Neuronal stem cell (in vitro differentiated cells): ENCODE measurements around the gene HARS2.

ENCODE experiments used
- DNase-seq: peaks from one replicate; pipeline ENCODE4 v3.0.0-alpha.2; 2013; ENCODE audit warnings: low spot score
- H2AFZ ChIP-seq: one replicate; pipeline ENCODE4 v1.6.1; 2013; ENCODE audit warnings: mild to moderate bottlenecking, low read length, inconsistent platforms
- H2AK5ac ChIP-seq: 2 replicates; pipeline ENCODE4 v1.6.1; 2013; ENCODE audit warnings: low read depth, mild to moderate bottlenecking, inconsistent platforms, low read length, moderate library complexity, mixed read lengths
- H2BK120ac ChIP-seq: 2 replicates; pipeline ENCODE4 v1.6.1; 2013; ENCODE audit warnings: low read depth, mild to moderate bottlenecking, inconsistent platforms, low read length, moderate library complexity, mixed read lengths
- H2BK12ac ChIP-seq: one replicate; pipeline ENCODE4 v1.6.1; 2013; ENCODE audit warnings: low read length, inconsistent platforms
- H2BK15ac ChIP-seq: 2 replicates; pipeline ENCODE4 v1.6.1; 2013; ENCODE audit warnings: mild to moderate bottlenecking, low read length, inconsistent platforms, mixed read lengths
- H2BK5ac ChIP-seq: one replicate; pipeline ENCODE4 v1.6.1; 2013; ENCODE audit warnings: inconsistent platforms, mild to moderate bottlenecking, low read length, moderate library complexity
- H3K14ac ChIP-seq: one replicate; pipeline ENCODE4 v1.6.1; 2013; ENCODE audit warnings: low read length, inconsistent platforms
- H3K18ac ChIP-seq: 2 replicates; pipeline ENCODE4 v1.6.1; 2013; ENCODE audit warnings: low read length, inconsistent platforms
- H3K23ac ChIP-seq: 2 replicates; pipeline ENCODE4 v1.6.1; 2013; ENCODE audit warnings: low read depth, mild to moderate bottlenecking, mixed read lengths, low read length, inconsistent platforms; ENCODE audit not compliant: poor library complexity
- H3K27ac ChIP-seq: replicated peaks from 3 replicates; pipeline ENCODE4 v1.5.1; 2013; ENCODE audit warnings: low read length, inconsistent platforms
- H3K27me3 ChIP-seq, 3 experiments: 2 replicates each; pipeline ENCODE4 v1.6.1; 2013; ENCODE audit warnings: low read length in 3 of 3, mild to moderate bottlenecking in 2 of 3, inconsistent platforms in 1 of 3, low read depth in 1 of 3, mixed read lengths in 1 of 3, moderate library complexity in 1 of 3; ENCODE audit not compliant: control insufficient read depth in 3 of 3, insufficient read depth in 3 of 3
- H3K36me3 ChIP-seq, 2 donors: replicated peaks in 1 of 2; 2 replicates each; pipeline ENCODE4 v1.6.1; 2013; ENCODE audit warnings: low read length in 2 of 2; ENCODE audit not compliant: control insufficient read depth in 2 of 2, insufficient read depth in 2 of 2
- H3K4ac ChIP-seq: 2 replicates; pipeline ENCODE4 v1.6.1; 2013; ENCODE audit warnings: inconsistent platforms, mild to moderate bottlenecking, low read length, moderate library complexity
- H3K4me1 ChIP-seq, 2 donors: 1 replicate in 1 of 2; 2 replicates in 1 of 2; pipeline ENCODE4 v1.6.1; 2013; ENCODE audit warnings: low read length in 2 of 2, low read depth in 1 of 2; ENCODE audit not compliant: control insufficient read depth in 2 of 2, insufficient read depth in 1 of 2
- H3K4me2 ChIP-seq: one replicate; pipeline ENCODE4 v1.6.1; 2013; ENCODE audit warnings: mild to moderate bottlenecking, low read length, inconsistent platforms; ENCODE audit not compliant: insufficient read depth, poor library complexity, severe bottlenecking
- H3K4me3 ChIP-seq, 2 donors: 2 replicates each; pipeline ENCODE4 v1.5.1; 2013; ENCODE audit warnings: low read length in 2 of 2, mild to moderate bottlenecking in 2 of 2, inconsistent platforms in 1 of 2, moderate library complexity in 1 of 2
- H3K79me1 ChIP-seq: one replicate; pipeline ENCODE4 v1.6.1; 2013; ENCODE audit warnings: low read depth, mild to moderate bottlenecking, inconsistent platforms, low read length, moderate library complexity
- H3K9ac ChIP-seq: one replicate; pipeline ENCODE4 v1.6.1; 2013; ENCODE audit warnings: mild to moderate bottlenecking, low read depth, low read length, inconsistent platforms; ENCODE audit not compliant: poor library complexity
- H3K9me3 ChIP-seq, 2 donors: replicated peaks in 1 of 2; 2 replicates each; pipeline versions ENCODE3 to v1.6.1; 2013; ENCODE audit warnings: low read length in 2 of 2, mild to moderate bottlenecking in 2 of 2, inconsistent platforms in 1 of 2, low read depth in 1 of 2, mixed read lengths in 1 of 2, moderate library complexity in 1 of 2; ENCODE audit not compliant: control insufficient read depth in 2 of 2, insufficient read depth in 1 of 2
- H4K8ac ChIP-seq: one replicate; pipeline ENCODE4 v1.6.1; 2013; ENCODE audit warnings: low read depth, mild to moderate bottlenecking, inconsistent platforms, low read length, moderate library complexity
- H4K91ac ChIP-seq: one replicate; pipeline ENCODE4 v1.6.1; 2013; ENCODE audit warnings: low read length, low read depth, mild to moderate bottlenecking, inconsistent platforms; ENCODE audit not compliant: poor library complexity
- WGBS, 2 donors: extraction: QIAGEN DNeasy Blood & Tissue Kit; methylation state at CpG; one replicate each; pipeline ENCODE4 v1.1.7; 2013; ENCODE audit warnings: missing lambda C conversion rate in 2 of 2, mixed read lengths in 1 of 2; ENCODE audit not compliant: insufficient read length in 2 of 2, insufficient replicate concordance in 1 of 2; ENCODE audit errors: extremely low coverage in 2 of 2; 5-methylcytosine and 5-hydroxymethylcytosine counted together

HARS2 gene

DNA sequence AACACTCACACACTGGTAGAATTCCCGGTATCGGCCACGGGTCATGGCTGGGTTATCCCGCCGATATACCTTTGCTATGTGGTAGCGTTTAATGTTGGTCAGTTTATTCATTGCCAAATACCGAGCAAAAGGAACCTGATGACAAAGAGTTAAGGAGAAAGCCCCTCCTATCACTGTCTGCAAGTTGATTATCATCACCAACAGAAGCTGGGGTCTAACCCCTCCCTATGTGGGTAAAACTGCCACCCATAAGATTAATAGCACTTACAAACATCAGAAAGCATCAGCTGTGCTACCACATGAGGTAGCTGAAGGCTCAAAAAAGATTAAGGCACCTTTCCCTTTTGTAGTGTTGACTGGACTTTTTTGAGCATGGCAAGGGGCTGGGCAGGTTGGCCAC is 12.3 kb upstream of the HARS2 start:
- Histone ChIP-seq H4K8ac (no peak overlapping the region), H3K18ac (no peak overlapping the region), H3K27me3 (no peaks in the 10 kb centered on the region), H3K4me3 (no peak overlapping the region), H3K27ac (no peak overlapping the region), H2BK120ac (no peak overlapping the region), H2BK5ac (no peak overlapping the region), H3K4me1 (no peaks in the 10 kb centered on the region), H3K79me1 (no peaks in the 10 kb centered on the region), H3K23ac (no peak overlapping the region), H2BK12ac (no peak overlapping the region), H3K4me2 (no peak overlapping the region), H3K9me3 (no peaks in the 10 kb centered on the region), H3K4ac (no peak overlapping the region), H2AK5ac (no peak overlapping the region), H3K36me3 (peaks cover 41 to 91% of the 10 kb centered on the region in 2 donors), H2AFZ (no peak overlapping the region), H3K9ac (no peak overlapping the region), H4K91ac (no peak overlapping the region), H3K14ac (no peak overlapping the region), H2BK15ac (no peak overlapping the region)
- no peak for DNase-seq
- no CpG with 5 or more reads among the region's 7 CpGs for WGBS, 2 donors

DNA sequence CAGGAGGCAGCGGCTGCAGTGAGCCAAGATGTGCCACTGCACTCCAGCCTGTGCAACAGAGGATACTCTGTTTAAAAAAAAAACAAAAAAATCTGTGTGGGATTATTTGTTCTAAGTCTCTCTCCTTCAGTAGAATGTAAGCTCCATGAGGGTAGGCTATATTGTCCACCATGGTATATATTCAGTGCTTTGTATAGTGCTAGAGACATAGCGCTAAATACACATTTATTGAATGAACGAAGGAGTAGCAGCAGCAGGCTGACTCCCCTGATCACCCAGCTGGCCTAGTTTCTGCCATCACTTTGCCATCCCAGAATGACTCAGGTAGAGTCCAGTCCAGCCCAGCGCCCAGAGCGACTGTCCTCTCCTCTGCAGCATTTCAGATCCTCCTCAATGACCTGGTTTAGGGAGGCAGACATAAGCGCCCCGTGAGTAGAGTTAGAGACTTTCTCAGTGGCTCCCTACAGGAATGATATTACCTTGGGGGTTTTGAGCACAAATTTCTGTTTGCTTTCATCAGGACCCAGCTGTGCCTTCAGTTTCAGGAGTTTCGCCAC is 801 bp upstream of the HARS2 start:
- Histone ChIP-seq H3K9me3 (no peaks in the 10 kb centered on the region), H2BK5ac (no peak overlapping the region), H3K18ac (no peak overlapping the region), H3K79me1 (no peaks in the 10 kb centered on the region), H2BK120ac (no peak overlapping the region), H4K91ac (no peak overlapping the region), H3K4me3 (peak overlapping the region; percentile 64 to 94), H3K27ac (peak overlapping the region; percentile 73), H3K36me3 (peaks cover 12 to 59% of the 10 kb centered on the region in 2 donors), H3K27me3 (no peaks in the 10 kb centered on the region), H2BK15ac (no peak overlapping the region), H4K8ac (no peak overlapping the region), H2AK5ac (no peak overlapping the region), H3K4ac (no peak overlapping the region), H3K14ac (no peak overlapping the region), H2BK12ac (no peak overlapping the region), H3K9ac (peak overlapping the region; percentile 96), H3K23ac (no peak overlapping the region), H3K4me1 (peaks cover 2 to 4% of the 10 kb centered on the region in 2 donors), H2AFZ (peak overlapping the region; percentile 86), H3K4me2 (peak overlapping the region; percentile 73)
- no CpG with 5 or more reads among the region's 8 CpGs for WGBS, 2 donors
- DNase-seq: no peak

- Histone ChIP-seq H2BK120ac (no peak overlapping the region), H3K23ac (no peak overlapping the region), H3K36me3 (peaks cover 34 to 70% of the 10 kb centered on the region in 2 donors), H4K91ac (no peak overlapping the region), H2BK15ac (no peak overlapping the region), H3K79me1 (no peaks in the 10 kb centered on the region), H3K9ac (no peak overlapping the region), H3K4me3 (no peak overlapping the region), H2BK5ac (no peak overlapping the region), H4K8ac (no peak overlapping the region), H3K14ac (no peak overlapping the region), H2AK5ac (no peak overlapping the region), H2AFZ (no peak overlapping the region), H3K27me3 (no peaks in the 10 kb centered on the region), H2BK12ac (no peak overlapping the region), H3K4me1 (peaks cover 2 to 4% of the 10 kb centered on the region in 2 donors), H3K27ac (no peak overlapping the region), H3K4me2 (no peak overlapping the region), H3K18ac (no peak overlapping the region), H3K9me3 (no peaks in the 10 kb centered on the region), H3K4ac (no peak overlapping the region)
- no CpG with 5 or more reads among the region's 5 CpGs for WGBS, 2 donors
- no peak for DNase-seq
These were observed 3.0 kb downstream of the HARS2 start for GRCh38 chr5:140694276-140694675.

- no peak overlapping the region for H2BK15ac ChIP-seq
- H3K36me3 ChIP-seq: peaks cover 36 to 82% of the 10 kb centered on the region in 2 donors
- H3K4me3 ChIP-seq: no peak overlapping the region
- no peaks in the 10 kb centered on the region for H3K27me3 ChIP-seq
- H2AFZ ChIP-seq: no peak overlapping the region
- no peak overlapping the region for H2AK5ac ChIP-seq
- no peak overlapping the region for H2BK120ac ChIP-seq
- no CpG with 5 or more reads among the region's 4 CpGs for WGBS, 2 donors
- H3K18ac ChIP-seq: no peak overlapping the region
- H3K9me3 ChIP-seq: no peaks in the 10 kb centered on the region
- DNase-seq: no peak
- H3K4ac ChIP-seq: no peak overlapping the region
- H3K4me1 ChIP-seq: peaks cover 6 to 12% of the 10 kb centered on the region in 2 donors
- no peak overlapping the region for H3K9ac ChIP-seq
- H3K79me1 ChIP-seq: peaks cover 6% of the 10 kb centered on the region
- H2BK5ac ChIP-seq: no peak overlapping the region
- no peak overlapping the region for H4K8ac ChIP-seq
- no peak overlapping the region for H4K91ac ChIP-seq
- no peak overlapping the region for H3K23ac ChIP-seq
- H3K27ac ChIP-seq: no peak overlapping the region
- no peak overlapping the region for H3K14ac ChIP-seq
- H3K4me2 ChIP-seq: no peak overlapping the region
- no peak overlapping the region for H2BK12ac ChIP-seq
These were observed 5.7 kb downstream of the HARS2 start for GRCh38 chr5:140696891-140697492.
